ENCODE measurements around the gene MRPS7. TPM values are rescaled to one million over a fixed set of nuclear protein-coding genes. Genes with fewer than 3 reads are reported as not detected.

Gene MRPS7
- total and polyA plus RNA-seq, 8 donors = 6.7 to 136 (median 49.6) TPM

DNA sequence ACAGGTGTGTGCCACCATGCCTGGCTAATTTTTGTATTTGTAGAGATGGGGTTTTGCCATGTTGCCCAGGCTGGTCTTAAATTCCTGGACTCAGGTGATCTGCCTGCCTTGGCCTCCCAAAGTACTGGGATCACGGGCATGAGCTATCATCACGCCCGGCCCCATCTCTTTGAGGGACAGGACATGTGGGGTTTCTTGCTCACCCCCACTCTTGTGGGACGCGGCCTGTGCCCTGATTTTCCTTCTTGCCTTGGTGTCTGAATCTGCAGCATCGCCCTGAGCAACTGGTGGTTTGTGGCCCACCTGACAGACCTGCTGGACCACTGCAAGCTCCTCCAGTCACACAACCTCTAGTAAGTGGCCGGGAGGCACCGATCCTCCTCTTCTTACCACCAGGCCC, 30.6 kb upstream of the MRPS7 start:
- DNase-seq = no peak
- intact Hi-C loops (cut with DNase I; ENCODE audit: low total_unique reads) = no loop called here

DNA sequence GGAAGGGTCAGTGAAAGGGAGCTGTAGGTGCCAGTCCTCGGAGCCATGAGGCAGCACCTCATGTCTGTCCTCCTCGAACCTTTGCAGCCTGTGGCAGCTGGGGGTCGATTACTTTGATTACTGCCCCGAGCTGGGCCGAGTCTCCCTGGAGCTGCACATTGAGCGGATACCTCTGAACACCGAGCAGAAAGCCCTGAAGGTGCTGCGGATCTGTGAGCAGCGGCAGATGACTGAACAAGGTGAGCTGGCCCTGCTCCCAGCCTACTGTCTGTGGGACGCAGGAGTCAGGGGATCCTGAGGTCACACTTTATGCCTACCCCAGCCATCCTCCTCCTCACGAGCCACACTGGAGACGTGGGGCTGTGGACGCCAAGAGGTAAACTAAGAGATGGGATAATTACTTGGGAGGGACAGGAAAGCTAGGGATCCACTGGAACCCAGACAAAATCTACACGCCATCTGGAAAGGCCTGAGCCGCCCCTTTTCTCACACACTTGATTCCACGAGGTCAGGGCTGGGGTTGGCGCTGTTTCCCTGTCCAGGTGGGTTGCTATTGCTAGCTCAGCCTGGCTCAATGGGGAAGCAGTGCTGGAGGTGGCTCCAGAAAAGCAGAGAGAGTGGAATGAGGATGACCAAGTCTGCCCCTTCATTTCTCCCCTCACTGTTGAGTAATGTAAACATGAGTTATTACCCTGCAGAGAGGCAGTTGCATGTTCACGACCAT, 29.8 kb upstream of the MRPS7 start:
- intact Hi-C loops (cut with DNase I; ENCODE audit: low total_unique reads) = no loop called here
- no peak overlapping the region for H3K27ac ChIP-seq
- no peak overlapping the region for H3K4me3 ChIP-seq
- no peak for DNase-seq
- no peaks in the 10 kb centered on the region for H3K9me3 ChIP-seq
- peaks cover 75 to 96% (median 96%) of the 10 kb centered on the region in 4 donors for H3K36me3 ChIP-seq
- TF ChIP-seq, protein P1, sequence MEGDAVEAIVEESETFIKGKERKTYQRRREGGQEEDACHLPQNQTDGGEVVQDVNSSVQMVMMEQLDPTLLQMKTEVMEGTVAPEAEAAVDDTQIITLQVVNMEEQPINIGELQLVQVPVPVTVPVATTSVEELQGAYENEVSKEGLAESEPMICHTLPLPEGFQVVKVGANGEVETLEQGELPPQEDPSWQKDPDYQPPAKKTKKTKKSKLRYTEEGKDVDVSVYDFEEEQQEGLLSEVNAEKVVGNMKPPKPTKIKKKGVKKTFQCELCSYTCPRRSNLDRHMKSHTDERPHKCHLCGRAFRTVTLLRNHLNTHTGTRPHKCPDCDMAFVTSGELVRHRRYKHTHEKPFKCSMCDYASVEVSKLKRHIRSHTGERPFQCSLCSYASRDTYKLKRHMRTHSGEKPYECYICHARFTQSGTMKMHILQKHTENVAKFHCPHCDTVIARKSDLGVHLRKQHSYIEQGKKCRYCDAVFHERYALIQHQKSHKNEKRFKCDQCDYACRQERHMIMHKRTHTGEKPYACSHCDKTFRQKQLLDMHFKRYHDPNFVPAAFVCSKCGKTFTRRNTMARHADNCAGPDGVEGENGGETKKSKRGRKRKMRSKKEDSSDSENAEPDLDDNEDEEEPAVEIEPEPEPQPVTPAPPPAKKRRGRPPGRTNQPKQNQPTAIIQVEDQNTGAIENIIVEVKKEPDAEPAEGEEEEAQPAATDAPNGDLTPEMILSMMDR (IDR thresholded peaks at IDR 0.05) = no peak
- TF ChIP-seq POLR2A (IDR thresholded peaks at IDR 0.05) = no peak
- no peak for TF ChIP-seq POLR2AphosphoS5 (IDR thresholded peaks at IDR 0.05)
- TF ChIP-seq EP300 (IDR thresholded peaks at IDR 0.05) = no peak
- WGBS, 5 donors = 88 to 93% (median 92%) methylated on average over 12 to 18 of the region's 18 CpGs
- no peaks in the 10 kb centered on the region for H3K27me3 ChIP-seq
- H3K4me1 ChIP-seq = peaks cover 0 to 11% (median 2%) of the 10 kb centered on the region in 4 donors

More for the DNA sequence above, 30.6 kb upstream of the MRPS7 start:
- Histone ChIP-seq H3K9me3 (no peaks in the 10 kb centered on the region), H3K36me3 (peaks cover 76 to 96% (median 96%) of the 10 kb centered on the region in 4 donors), H3K27ac (no peak overlapping the region), H3K27me3 (no peaks in the 10 kb centered on the region), H3K4me3 (no peak overlapping the region), H3K4me1 (peaks cover 0 to 11% (median 2%) of the 10 kb centered on the region in 4 donors)
- 91 to 100% (median 97%) methylated on average over 5 to 8 of the region's 8 CpGs for WGBS, 5 donors
- TF ChIP-seq, protein P1 (IDR thresholded peaks at IDR 0.05) = no peak
- TF ChIP-seq POLR2A (IDR thresholded peaks at IDR 0.05) = no peak
- TF ChIP-seq POLR2AphosphoS5 (IDR thresholded peaks at IDR 0.05) = no peak
- no peak for TF ChIP-seq EP300 (IDR thresholded peaks at IDR 0.05)

DNA sequence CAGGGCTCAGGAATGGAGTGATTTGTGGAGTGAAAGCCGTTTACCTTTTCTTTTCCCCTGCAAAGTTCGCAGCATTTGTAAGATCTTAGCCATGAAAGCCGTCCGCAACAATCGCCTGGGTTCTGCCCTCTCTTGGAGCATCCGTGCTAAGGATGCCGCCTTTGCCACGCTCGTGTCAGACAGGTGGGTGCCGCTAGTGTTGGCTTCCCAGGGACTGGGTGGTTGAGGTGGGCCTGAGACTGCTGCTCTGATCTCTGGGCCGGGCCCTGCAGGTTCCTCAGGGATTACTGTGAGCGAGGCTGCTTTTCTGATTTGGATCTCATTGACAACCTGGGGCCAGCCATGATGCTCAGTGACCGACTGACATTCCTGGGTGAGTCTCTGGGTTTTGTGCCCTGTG, 28.9 kb upstream of the MRPS7 start:
- no peak for TF ChIP-seq EP300 (IDR thresholded peaks at IDR 0.05)
- no peak for TF ChIP-seq POLR2AphosphoS5 (IDR thresholded peaks at IDR 0.05)
- TF ChIP-seq, protein P1 (IDR thresholded peaks at IDR 0.05) = no peak
- TF ChIP-seq POLR2A (IDR thresholded peaks at IDR 0.05) = no peak
- H3K4me1 ChIP-seq = peaks cover 0 to 11% (median 2%) of the 10 kb centered on the region in 4 donors
- H3K4me3 ChIP-seq = no peak overlapping the region
- intact Hi-C loops (cut with DNase I; ENCODE audit: low total_unique reads) = no loop called here
- peaks cover 81 to 100% (median 98%) of the 10 kb centered on the region in 4 donors for H3K36me3 ChIP-seq
- no peak overlapping the region for H3K27ac ChIP-seq
- H3K9me3 ChIP-seq = no peaks in the 10 kb centered on the region
- 94 to 96% (median 95%) methylated on average over 13 of the region's 13 CpGs for WGBS, 5 donors
- H3K27me3 ChIP-seq = no peaks in the 10 kb centered on the region
- no peak for DNase-seq

DNA sequence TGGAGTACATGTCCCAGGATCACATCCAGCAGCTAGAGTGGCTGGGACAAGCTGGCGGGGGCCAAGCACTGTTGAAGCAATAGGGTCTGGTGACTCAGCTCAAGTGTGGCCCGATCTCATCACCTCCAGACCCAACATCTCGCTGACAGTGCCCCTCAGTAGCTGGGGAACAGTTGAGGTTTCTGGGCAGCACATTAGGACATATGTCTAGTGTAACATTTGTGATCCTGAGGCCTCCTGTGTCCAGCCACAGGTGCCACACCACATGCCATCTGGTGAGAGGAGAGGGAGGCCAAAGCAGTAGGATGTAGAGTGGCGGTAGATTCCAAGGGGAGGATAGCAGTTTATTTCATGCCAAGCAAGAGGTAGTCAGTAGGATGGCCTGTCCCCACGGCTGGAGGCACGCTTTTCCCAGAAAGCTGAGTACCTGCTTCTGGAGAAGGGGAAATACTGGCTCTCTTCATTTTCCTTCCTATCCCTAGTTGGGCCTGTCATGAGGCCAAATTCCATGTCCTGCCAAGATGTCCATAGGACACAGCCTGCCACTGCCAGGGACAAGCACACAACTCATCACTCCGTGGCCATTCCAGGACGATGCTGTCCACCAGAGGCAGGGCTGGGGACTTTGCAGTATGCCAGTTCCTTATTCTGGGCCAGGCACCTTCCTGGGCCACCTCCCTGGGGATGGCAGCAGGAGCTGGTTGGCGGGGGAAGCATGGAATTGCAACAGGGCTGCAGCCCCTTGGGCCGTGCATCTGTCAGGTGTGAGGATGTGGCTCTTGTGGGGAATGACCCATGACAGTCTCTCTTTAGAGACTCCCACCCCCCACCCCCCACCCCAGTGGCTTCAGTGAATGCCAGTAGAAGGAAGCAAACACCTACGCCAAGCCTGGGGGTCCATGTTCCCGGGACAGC, 24.3 kb upstream of the MRPS7 start:
- H3K4me3 ChIP-seq = no peak overlapping the region
- no peak for TF ChIP-seq EP300 (IDR thresholded peaks at IDR 0.05)
- no peak for TF ChIP-seq POLR2A (IDR thresholded peaks at IDR 0.05)
- TF ChIP-seq, protein P1 (IDR thresholded peaks at IDR 0.05) = no peak
- no peak for TF ChIP-seq POLR2AphosphoS5 (IDR thresholded peaks at IDR 0.05)
- H3K27ac ChIP-seq = no peak overlapping the region
- no peak for DNase-seq
- H3K9me3 ChIP-seq = no peaks in the 10 kb centered on the region
- WGBS, 5 donors = 75 to 91% (median 81%) methylated on average over 10 to 12 of the region's 12 CpGs
- no peaks in the 10 kb centered on the region for H3K27me3 ChIP-seq
- peaks cover 0 to 15% (median 6%) of the 10 kb centered on the region in 4 donors for H3K4me1 ChIP-seq
- peaks cover 82 to 100% (median 100%) of the 10 kb centered on the region in 4 donors for H3K36me3 ChIP-seq
- intact Hi-C loops (cut with DNase I; ENCODE audit: low total_unique reads) = no loop called here

All from stomach (tissue), 9 donors.